Fibroblast of the aortic adventitia (primary cell): ENCODE data around the gene DNAJC16. TPM values are rescaled to one million over a fixed set of nuclear protein-coding genes. Genes with fewer than 3 reads are reported as not detected.
"Not testable (repeated sequence)": the region's sequence is repeated elsewhere in the genome, so short reads cannot be mapped to it uniquely, and the experiment has no call there.

ENCODE experiments used
- DNase-seq: peaks from one replicate; pipeline ENCODE4 v3.0.0-alpha.2; 2010; ENCODE audit warnings: low read depth
- H3K4me3 ChIP-seq: 2 replicates; pipeline ENCODE4 v1.5.1; 2011; ENCODE audit warnings: low read depth, mild to moderate bottlenecking, control low read depth, low read length, moderate library complexity
- CTCF ChIP-seq: IDR thresholded peaks from 2 replicates; pipeline ENCODE4 v1.5.1; 2011; ENCODE audit warnings: mild to moderate bottlenecking, low read length, control low read depth, inconsistent platforms; ENCODE audit not compliant: insufficient read depth
- total RNA-seq: library from RNA; depleted of rRNA; stranded (reverse); fragments of >200 nt; gene quantifications from 2 replicates; pipeline ENCODE4 v1.2.3, GENCODE V29; 2012; ENCODE audit warnings: low replicate concordance

The DNAJC16 gene
- total RNA-seq, 1 donor = 20.0 TPM

- no peak for TF ChIP-seq CTCF
- DNase-seq = no peak
- H3K4me3 ChIP-seq = no peak overlapping the region
Observed at GRCh38 chr1:15485636-15486035, 41.0 kb upstream of the DNAJC16 start.

GRCh38 chr1:15486844-15487610 is 39.6 kb upstream of the DNAJC16 start:
- DNase-seq = not testable (repeated sequence)

GRCh38 chr1:15488371-15488770 is 38.3 kb upstream of the DNAJC16 start:
- H3K4me3 ChIP-seq = no peak overlapping the region
- DNase-seq = no peak
- no peak for TF ChIP-seq CTCF

More at GRCh38 chr1:15486844-15487610, 39.6 kb upstream of the DNAJC16 start:
- not testable (repeated sequence) for H3K4me3 ChIP-seq

- DNase-seq = no peak
- no peak for TF ChIP-seq CTCF
- no peak overlapping the region for H3K4me3 ChIP-seq
Observed at GRCh38 chr1:15489052-15489736, 37.5 kb upstream of the DNAJC16 start.

GRCh38 chr1:15491010-15491409 is 35.6 kb upstream of the DNAJC16 start:
- DNase-seq = not testable (repeated sequence)

GRCh38 chr1:15492596-15492995 is 34.1 kb upstream of the DNAJC16 start:
- TF ChIP-seq CTCF = no peak

More at GRCh38 chr1:15491010-15491409, 35.6 kb upstream of the DNAJC16 start:
- H3K4me3 ChIP-seq = not testable (repeated sequence)

GRCh38 chr1:15493869-15494390 is 32.7 kb upstream of the DNAJC16 start:
- no peak for TF ChIP-seq CTCF
- H3K4me3 ChIP-seq = no peak overlapping the region
- DNase-seq = no peak

More at GRCh38 chr1:15492596-15492995, 34.1 kb upstream of the DNAJC16 start:
- no peak overlapping the region for H3K4me3 ChIP-seq
- DNase-seq = no peak
